ENCODE measurements around the gene DUSP10. TPM values are rescaled to one million over a fixed set of nuclear protein-coding genes. Genes with fewer than 3 reads are reported as not detected.
A peak's percentile ranks its signal among the peaks of the same experiment; 100 is the strongest.

DUSP10 gene
- total and polyA plus RNA-seq, 2 of the 13 experiments (the other 11 are each of a cell fraction or from before 2014, with no cell fraction given): 2.1 to 4.4 TPM

DNA sequence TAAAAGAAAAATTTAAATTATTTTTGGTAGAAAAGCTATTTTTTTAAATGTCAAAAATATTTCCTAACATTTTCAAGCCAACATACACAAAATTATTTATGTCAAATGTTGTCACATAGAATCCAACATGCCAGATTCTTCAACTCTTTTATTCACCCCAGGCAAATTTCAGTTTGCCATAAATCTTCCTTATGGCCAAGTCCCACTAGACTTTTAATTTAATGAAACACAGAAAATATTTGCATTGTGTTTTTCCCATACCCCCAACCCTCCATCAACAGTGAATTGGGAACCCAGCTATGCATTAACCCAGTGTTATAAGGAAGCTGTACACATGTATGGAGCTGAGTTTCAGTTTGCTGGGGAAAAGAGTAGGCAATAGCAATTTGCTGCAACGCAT, 41.4 kb downstream of the DUSP10 start (continued):
- TF ChIP-seq, protein P1, sequence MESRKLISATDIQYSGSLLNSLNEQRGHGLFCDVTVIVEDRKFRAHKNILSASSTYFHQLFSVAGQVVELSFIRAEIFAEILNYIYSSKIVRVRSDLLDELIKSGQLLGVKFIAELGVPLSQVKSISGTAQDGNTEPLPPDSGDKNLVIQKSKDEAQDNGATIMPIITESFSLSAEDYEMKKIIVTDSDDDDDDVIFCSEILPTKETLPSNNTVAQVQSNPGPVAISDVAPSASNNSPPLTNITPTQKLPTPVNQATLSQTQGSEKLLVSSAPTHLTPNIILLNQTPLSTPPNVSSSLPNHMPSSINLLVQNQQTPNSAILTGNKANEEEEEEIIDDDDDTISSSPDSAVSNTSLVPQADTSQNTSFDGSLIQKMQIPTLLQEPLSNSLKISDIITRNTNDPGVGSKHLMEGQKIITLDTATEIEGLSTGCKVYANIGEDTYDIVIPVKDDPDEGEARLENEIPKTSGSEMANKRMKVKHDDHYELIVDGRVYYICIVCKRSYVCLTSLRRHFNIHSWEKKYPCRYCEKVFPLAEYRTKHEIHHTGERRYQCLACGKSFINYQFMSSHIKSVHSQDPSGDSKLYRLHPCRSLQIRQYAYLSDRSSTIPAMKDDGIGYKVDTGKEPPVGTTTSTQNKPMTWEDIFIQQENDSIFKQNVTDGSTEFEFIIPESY (CRISPR knock-in tag; IDR thresholded peaks at IDR 0.05): no peak
- no peak for TF ChIP-seq MXI1 (IDR thresholded peaks at IDR 0.05; ENCODE audit: borderline replicate concordance, low read depth, low read length)

DNA sequence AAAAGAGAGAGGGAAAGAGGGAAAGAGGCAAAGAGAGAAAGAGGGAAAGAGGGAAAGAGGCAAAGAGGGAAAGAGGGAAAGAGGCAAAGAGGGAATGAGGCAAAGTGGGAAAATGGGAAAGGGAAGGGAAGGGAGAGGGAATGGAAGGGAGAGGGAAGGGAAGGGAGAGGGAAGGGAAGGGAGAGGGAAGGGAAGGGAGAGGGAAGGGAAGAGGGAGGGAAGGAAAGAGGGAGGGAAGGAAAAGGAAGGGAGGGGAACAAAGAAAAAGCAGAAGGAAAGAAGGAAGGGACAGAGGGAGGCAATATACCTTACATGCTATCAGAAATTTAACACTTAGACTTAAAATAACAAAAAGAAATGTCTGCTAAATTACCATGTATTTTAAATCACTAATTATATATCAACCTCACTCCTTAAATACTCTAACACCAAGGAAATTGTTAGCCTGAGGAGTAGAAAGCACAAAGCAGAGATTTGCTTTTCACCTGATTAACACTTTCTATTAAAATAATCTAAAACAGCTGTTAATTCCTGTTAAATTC, 41.8 kb downstream of the DUSP10 start:
- no peak overlapping the region for H3K27ac ChIP-seq (ENCODE audit: extremely low read length, insufficient read depth, low read length)
- no peaks in the 10 kb centered on the region for H3K9me3 ChIP-seq (ENCODE audit: low read length)
- H3K4me1 ChIP-seq (ENCODE audit: insufficient read depth, low read length): peaks cover 9% of the 10 kb centered on the region
- no peaks in the 10 kb centered on the region for H4K20me1 ChIP-seq (ENCODE audit: insufficient read depth, low read length)
- H3K79me2 ChIP-seq (ENCODE audit: insufficient read depth, low read length): no peaks in the 10 kb centered on the region
- no TSS peak for BruUV-seq (replicated peaks)
- ChIA-PET CTCF (ENCODE audit: low intra/inter-chr PET ratio, low total read pairs) (no interaction called here), POLR2A (interaction anchor here (1.3 kb wide), 1 partner anchor 42 kb away, joined by 4 read pairs; the partner anchor contains the start of gene DUSP10)
- H3K27me3 ChIP-seq (ENCODE audit: control insufficient read depth in 1 of 2, insufficient read depth in 2 of 2, low read length in 2 of 2): no peaks in the 10 kb centered on the region
- DNase-seq (ENCODE audit: low spot score) (no peak), FAIRE-seq (no peak), ATAC-seq (no peak)
- H3K4me3 ChIP-seq (replicated peaks in 1 of 3; ENCODE audit: insufficient read depth in 1 of 3, low read depth in 2 of 3, low read length in 3 of 3): no peak overlapping the region
- H3K4me2 ChIP-seq (ENCODE audit: low read depth, low read length): no peak overlapping the region
- in situ Hi-C loops (cut with HindIII; ENCODE audit: extremely low pct_ligation_motif_present, low pct_unique_long_range_greater_than_20kb) (no loop called here), intact Hi-C loops (cut with micrococcal nuclease; ENCODE audit: unreplicated experiment) (no loop called here)
- peaks cover 0 to 4% of the 10 kb centered on the region in 2 experiments; a peak in 1 of 5 replicates for H3K36me3 ChIP-seq (replicated peaks in 1 of 2; ENCODE audit: control insufficient read depth in 1 of 2, insufficient read depth in 2 of 2, low read length in 2 of 2)
- TF ChIP-seq PCBP2 (optimal IDR thresholded peaks at IDR 0.05; ENCODE audit: low read depth, low read length, poor library complexity, severe bottlenecking): peak; percentile 91
- TF ChIP-seq HNRNPK (IDR thresholded peaks at IDR 0.05; ENCODE audit: low read depth, low read length, poor library complexity, severe bottlenecking): peak; percentile 100
- TF ChIP-seq, protein P2, sequence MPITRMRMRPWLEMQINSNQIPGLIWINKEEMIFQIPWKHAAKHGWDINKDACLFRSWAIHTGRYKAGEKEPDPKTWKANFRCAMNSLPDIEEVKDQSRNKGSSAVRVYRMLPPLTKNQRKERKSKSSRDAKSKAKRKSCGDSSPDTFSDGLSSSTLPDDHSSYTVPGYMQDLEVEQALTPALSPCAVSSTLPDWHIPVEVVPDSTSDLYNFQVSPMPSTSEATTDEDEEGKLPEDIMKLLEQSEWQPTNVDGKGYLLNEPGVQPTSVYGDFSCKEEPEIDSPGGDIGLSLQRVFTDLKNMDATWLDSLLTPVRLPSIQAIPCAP (CRISPR knock-in tag; IDR thresholded peaks at IDR 0.05; ENCODE audit: low read depth): no peak
- TF ChIP-seq CAMTA2 (CRISPR knock-in tag; IDR thresholded peaks at IDR 0.05; ENCODE audit: borderline replicate concordance): no peak
- TF ChIP-seq, protein P3, sequence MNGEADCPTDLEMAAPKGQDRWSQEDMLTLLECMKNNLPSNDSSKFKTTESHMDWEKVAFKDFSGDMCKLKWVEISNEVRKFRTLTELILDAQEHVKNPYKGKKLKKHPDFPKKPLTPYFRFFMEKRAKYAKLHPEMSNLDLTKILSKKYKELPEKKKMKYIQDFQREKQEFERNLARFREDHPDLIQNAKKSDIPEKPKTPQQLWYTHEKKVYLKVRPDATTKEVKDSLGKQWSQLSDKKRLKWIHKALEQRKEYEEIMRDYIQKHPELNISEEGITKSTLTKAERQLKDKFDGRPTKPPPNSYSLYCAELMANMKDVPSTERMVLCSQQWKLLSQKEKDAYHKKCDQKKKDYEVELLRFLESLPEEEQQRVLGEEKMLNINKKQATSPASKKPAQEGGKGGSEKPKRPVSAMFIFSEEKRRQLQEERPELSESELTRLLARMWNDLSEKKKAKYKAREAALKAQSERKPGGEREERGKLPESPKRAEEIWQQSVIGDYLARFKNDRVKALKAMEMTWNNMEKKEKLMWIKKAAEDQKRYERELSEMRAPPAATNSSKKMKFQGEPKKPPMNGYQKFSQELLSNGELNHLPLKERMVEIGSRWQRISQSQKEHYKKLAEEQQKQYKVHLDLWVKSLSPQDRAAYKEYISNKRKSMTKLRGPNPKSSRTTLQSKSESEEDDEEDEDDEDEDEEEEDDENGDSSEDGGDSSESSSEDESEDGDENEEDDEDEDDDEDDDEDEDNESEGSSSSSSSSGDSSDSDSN (CRISPR knock-in tag; IDR thresholded peaks at IDR 0.05): no peak
- TF ChIP-seq PCBP1 (IDR thresholded peaks at IDR 0.05; ENCODE audit: borderline replicate concordance, low read depth, low read length): peak; percentile 98
- TF ChIP-seq, protein P4, sequence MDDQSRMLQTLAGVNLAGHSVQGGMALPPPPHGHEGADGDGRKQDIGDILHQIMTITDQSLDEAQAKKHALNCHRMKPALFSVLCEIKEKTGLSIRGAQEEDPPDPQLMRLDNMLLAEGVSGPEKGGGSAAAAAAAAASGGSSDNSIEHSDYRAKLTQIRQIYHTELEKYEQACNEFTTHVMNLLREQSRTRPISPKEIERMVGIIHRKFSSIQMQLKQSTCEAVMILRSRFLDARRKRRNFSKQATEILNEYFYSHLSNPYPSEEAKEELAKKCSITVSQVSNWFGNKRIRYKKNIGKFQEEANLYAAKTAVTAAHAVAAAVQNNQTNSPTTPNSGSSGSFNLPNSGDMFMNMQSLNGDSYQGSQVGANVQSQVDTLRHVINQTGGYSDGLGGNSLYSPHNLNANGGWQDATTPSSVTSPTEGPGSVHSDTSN (CRISPR knock-in tag; IDR thresholded peaks at IDR 0.05; ENCODE audit: borderline replicate concordance): no peak
- TF ChIP-seq RBM22 (optimal IDR thresholded peaks at IDR 0.05; ENCODE audit: low read length): no peak
- TF ChIP-seq NFYB (CRISPR knock-in tag; IDR thresholded peaks at IDR 0.05): no peak
- no peak overlapping the region for H2AFZ ChIP-seq (ENCODE audit: low read length)
- H3K9ac ChIP-seq (ENCODE audit: insufficient read depth, low read depth, low read length): no peak overlapping the region
